Natural killer cell (primary cell): ENCODE results near the gene DNAH7. TPM values are rescaled to one million over a fixed set of nuclear protein-coding genes. Genes with fewer than 3 reads are reported as not detected.

Source experiments
- ATAC-seq, 3 donors: fragments of 150-1000 bp in 2 of 3; fragments of 200-7000 bp in 1 of 3; cut with Tn5 transposase; 1 replicate in 1 of 3; 2 replicates in 2 of 3; pipeline ENCODE4 v1.10.0; 2021; ENCODE audit warnings: mild to moderate bottlenecking in 2 of 3, moderate library complexity in 2 of 3
- DNase-seq, 2 donors: peaks; one replicate each; pipeline versions ENCODE4 v3.0.0 to v3.0.0-alpha.2; 2013 to 2021; ENCODE audit warnings: mixed read lengths in 1 of 2
- H3K27ac ChIP-seq: one replicate; pipeline ENCODE4 v1.5.1; 2013; ENCODE audit warnings: mild to moderate bottlenecking, low read length
- H3K27me3 ChIP-seq: one replicate; pipeline ENCODE4 v1.6.1; 2013; ENCODE audit warnings: low read length; ENCODE audit not compliant: control insufficient read depth, insufficient read depth
- H3K36me3 ChIP-seq: one replicate; pipeline ENCODE4 v1.6.1; 2013; ENCODE audit warnings: low read length; ENCODE audit not compliant: control insufficient read depth, insufficient read depth
- H3K4me1 ChIP-seq: one replicate; pipeline ENCODE4 v1.6.1; 2013; ENCODE audit warnings: low read length; ENCODE audit not compliant: control insufficient read depth, insufficient read depth
- H3K4me3 ChIP-seq: one replicate; pipeline ENCODE4 v1.5.1; 2013; ENCODE audit warnings: low read length
- H3K9me3 ChIP-seq: one replicate; pipeline ENCODE4 v1.6.1; 2013; ENCODE audit warnings: low read length; ENCODE audit not compliant: control insufficient read depth, insufficient read depth
- H3K27ac Mint-ChIP-seq, 2 donors: one replicate each; pipeline ENCODE4 v1.8.0; 2022; ENCODE audit warnings: mild to moderate bottlenecking in 2 of 2, mixed read lengths in 2 of 2, moderate library complexity in 1 of 2
- H3K27me3 Mint-ChIP-seq, 2 donors: one replicate each; pipeline ENCODE4 v1.8.0; 2022; ENCODE audit warnings: low read depth in 2 of 2, mixed read lengths in 2 of 2
- H3K36me3 Mint-ChIP-seq: one replicate; pipeline ENCODE4 v1.8.0; 2022; ENCODE audit warnings: mixed read lengths
- H3K4me1 Mint-ChIP-seq, 2 donors: one replicate each; pipeline ENCODE4 v1.8.0; 2022; ENCODE audit warnings: mixed read lengths in 2 of 2
- H3K4me3 Mint-ChIP-seq: one replicate; pipeline ENCODE4 v1.8.0; 2022; ENCODE audit warnings: mild to moderate bottlenecking, moderate library complexity, mixed read lengths
- H3K9me3 Mint-ChIP-seq, 2 donors: one replicate each; pipeline ENCODE4 v1.8.0; 2022; ENCODE audit warnings: mixed read lengths in 2 of 2
- WGBS: methylation state at CpG from one replicate; pipeline ENCODE4 v1.1.7; 2013; ENCODE audit warnings: missing lambda C conversion rate; ENCODE audit not compliant: insufficient coverage; 5-methylcytosine and 5-hydroxymethylcytosine counted together
- intact Hi-C: fragments of 100-400 bp; cut with micrococcal nuclease; formaldehyde crosslinking; loops from one replicate; pipeline ENCODE4 v1.14.2; 2022
- total RNA-seq, 4 donors: library from RNA; stranded (reverse); fragments of 120-200 nt in 1 of 4; gene quantifications; one replicate each; pipeline versions ENCODE4 v1.2.3 to v1.2.4, GENCODE V29; 2013 to 2022
- TF ChIP-seq, protein P1 (sequence below): fragments of 200-600 bp; IDR thresholded peaks from one replicate; pipeline ENCODE4 v1.8.0; 2022; ENCODE audit warnings: antibody characterized with exemption

DNAH7 gene
- total RNA-seq, 3 donors from 2014 or later (not counting 1 experiment from before 2014, with no cell fraction given), result 0.07 to 0.20 TPM; not detected in 1

DNA sequence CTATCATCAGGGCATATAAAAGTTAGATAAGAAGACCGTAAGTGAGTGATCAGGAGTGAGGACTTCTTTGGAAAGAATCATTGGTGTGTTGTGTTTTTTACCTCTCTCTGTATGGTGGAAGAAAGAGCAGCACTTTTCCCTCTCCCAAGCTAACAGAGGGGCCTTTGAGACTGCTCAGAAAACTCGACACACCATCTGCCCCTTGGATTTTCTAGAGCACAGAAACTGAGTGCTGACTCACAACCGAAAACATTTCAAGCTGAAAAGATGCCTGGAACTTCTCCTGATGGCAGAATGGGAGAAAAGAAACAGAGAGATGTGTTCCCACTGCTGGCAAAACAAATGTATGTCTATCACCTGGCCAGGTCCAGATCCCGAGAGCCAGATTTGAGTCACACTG lies 156.6 kb downstream of the DNAH7 start:
- Mint-ChIP-seq H3K27me3 (no peaks in the 10 kb centered on the region), H3K27ac (no peak overlapping the region), H3K4me1 (no peaks in the 10 kb centered on the region), H3K4me3 (no peak overlapping the region), H3K9me3 (peaks cover 2% of the 10 kb centered on the region in 2 donors), H3K36me3 (no peaks in the 10 kb centered on the region)
- no peaks in the 10 kb centered on the region for H3K9me3 ChIP-seq
- no peaks in the 10 kb centered on the region for H3K27me3 ChIP-seq
- WGBS, result 82% methylated on average over 4 of the region's 4 CpGs
- no peaks in the 10 kb centered on the region for H3K36me3 ChIP-seq
- TF ChIP-seq, protein P1, sequence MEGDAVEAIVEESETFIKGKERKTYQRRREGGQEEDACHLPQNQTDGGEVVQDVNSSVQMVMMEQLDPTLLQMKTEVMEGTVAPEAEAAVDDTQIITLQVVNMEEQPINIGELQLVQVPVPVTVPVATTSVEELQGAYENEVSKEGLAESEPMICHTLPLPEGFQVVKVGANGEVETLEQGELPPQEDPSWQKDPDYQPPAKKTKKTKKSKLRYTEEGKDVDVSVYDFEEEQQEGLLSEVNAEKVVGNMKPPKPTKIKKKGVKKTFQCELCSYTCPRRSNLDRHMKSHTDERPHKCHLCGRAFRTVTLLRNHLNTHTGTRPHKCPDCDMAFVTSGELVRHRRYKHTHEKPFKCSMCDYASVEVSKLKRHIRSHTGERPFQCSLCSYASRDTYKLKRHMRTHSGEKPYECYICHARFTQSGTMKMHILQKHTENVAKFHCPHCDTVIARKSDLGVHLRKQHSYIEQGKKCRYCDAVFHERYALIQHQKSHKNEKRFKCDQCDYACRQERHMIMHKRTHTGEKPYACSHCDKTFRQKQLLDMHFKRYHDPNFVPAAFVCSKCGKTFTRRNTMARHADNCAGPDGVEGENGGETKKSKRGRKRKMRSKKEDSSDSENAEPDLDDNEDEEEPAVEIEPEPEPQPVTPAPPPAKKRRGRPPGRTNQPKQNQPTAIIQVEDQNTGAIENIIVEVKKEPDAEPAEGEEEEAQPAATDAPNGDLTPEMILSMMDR, result no peak
- H3K27ac ChIP-seq, result no peak overlapping the region
- ATAC-seq (no peak), DNase-seq (no peak)
- H3K4me1 ChIP-seq, result no peaks in the 10 kb centered on the region
- intact Hi-C loops, result no loop called here
- no peak overlapping the region for H3K4me3 ChIP-seq

DNA sequence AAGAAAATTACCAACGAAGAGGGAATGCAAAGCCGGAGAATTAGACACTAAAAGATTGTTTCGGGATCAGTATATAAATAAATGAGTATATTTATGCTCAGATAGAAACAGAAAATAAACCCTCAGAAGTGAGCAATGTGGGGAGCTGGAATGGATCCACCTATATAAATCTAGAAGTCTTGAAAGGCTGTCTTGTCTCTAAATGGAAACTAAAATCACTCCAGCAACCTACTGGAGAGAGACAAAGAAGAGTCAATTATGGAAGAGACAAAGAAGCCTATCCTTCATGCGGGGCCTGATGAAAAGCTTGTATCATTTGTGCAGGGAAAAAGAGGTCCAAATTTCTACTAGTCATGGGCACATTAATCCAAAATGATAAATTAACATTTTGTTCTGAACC lies 158.1 kb downstream of the DNAH7 start:
- Mint-ChIP-seq H3K4me3 (no peak overlapping the region), H3K27me3 (no peaks in the 10 kb centered on the region), H3K36me3 (no peaks in the 10 kb centered on the region), H3K9me3 (peaks cover 2% of the 10 kb centered on the region in 2 donors), H3K27ac (no peak overlapping the region), H3K4me1 (no peaks in the 10 kb centered on the region)
- H3K4me3 ChIP-seq, result no peak overlapping the region
- H3K4me1 ChIP-seq, result no peaks in the 10 kb centered on the region
- intact Hi-C loops, result no loop called here
- DNase-seq (no peak), ATAC-seq (no peak)
- 100% methylated on average over 1 of the region's 4 CpGs for WGBS
- no peaks in the 10 kb centered on the region for H3K9me3 ChIP-seq
- TF ChIP-seq, protein P1, result no peak
- no peak overlapping the region for H3K27ac ChIP-seq
- H3K27me3 ChIP-seq, result no peaks in the 10 kb centered on the region
- no peaks in the 10 kb centered on the region for H3K36me3 ChIP-seq

DNA sequence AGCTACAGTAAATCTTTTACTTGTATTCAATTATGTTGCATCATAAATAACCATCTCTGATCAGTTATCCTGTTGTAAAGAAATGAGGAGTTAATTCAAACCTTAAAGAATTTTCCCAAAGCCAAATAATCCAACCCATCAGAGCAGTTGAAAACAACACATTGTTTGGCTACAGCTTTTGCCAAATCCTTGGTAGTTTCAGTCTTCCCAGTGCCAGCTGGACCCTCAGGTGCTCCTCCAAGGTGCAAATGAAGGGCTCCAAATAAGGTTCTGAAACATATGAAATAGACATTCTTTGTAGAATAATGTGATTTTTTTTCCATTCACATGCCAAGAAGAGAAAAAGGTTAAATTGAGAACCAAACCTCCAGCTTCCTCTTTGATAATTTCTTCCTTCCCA lies 158.7 kb downstream of the DNAH7 start:
- ATAC-seq (no peak), DNase-seq (no peak)
- H3K27me3 Mint-ChIP-seq, result no peaks in the 10 kb centered on the region
- Histone ChIP-seq H3K4me3 (no peak overlapping the region), H3K4me1 (no peaks in the 10 kb centered on the region), H3K9me3 (no peaks in the 10 kb centered on the region), H3K36me3 (no peaks in the 10 kb centered on the region), H3K27ac (no peak overlapping the region), H3K27me3 (no peaks in the 10 kb centered on the region)
- no peak overlapping the region for H3K27ac Mint-ChIP-seq
- TF ChIP-seq, protein P1, result no peak
- no peak overlapping the region for H3K4me3 Mint-ChIP-seq
- no peaks in the 10 kb centered on the region for H3K36me3 Mint-ChIP-seq
- intact Hi-C loops, result no loop called here
- H3K9me3 Mint-ChIP-seq, result peaks cover 0 to 2% of the 10 kb centered on the region in 2 donors
- H3K4me1 Mint-ChIP-seq, result no peaks in the 10 kb centered on the region

DNA sequence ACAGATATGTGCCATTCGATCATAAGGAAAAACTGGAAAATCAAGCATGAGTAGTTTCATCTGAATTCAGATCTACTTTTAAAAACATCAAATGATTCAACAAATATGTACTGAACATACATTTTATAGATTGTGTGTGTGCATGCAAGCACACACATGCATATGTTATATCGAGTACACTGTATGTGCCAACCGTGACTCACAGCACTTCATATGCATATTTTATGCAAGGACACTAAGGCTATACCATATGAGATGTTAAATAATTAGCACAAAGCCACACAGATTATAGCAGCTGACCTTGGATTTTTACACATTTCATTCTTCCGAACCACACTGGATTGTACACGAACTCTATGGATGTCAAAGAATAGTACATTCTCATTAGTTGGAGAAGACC lies 161.2 kb downstream of the DNAH7 start:
- intact Hi-C loops, result no loop called here
- DNase-seq (no peak), ATAC-seq (no peak)
- Mint-ChIP-seq H3K4me3 (no peak overlapping the region), H3K36me3 (no peaks in the 10 kb centered on the region), H3K27ac (no peak overlapping the region), H3K27me3 (no peaks in the 10 kb centered on the region), H3K9me3 (peaks cover 2% of the 10 kb centered on the region in 2 donors), H3K4me1 (no peaks in the 10 kb centered on the region)
- TF ChIP-seq, protein P1, result no peak
- Histone ChIP-seq H3K36me3 (no peaks in the 10 kb centered on the region), H3K9me3 (no peaks in the 10 kb centered on the region), H3K4me1 (no peaks in the 10 kb centered on the region), H3K4me3 (no peak overlapping the region), H3K27ac (no peak overlapping the region), H3K27me3 (no peaks in the 10 kb centered on the region)
- 85% methylated on average over 4 of the region's 5 CpGs for WGBS
